Neuronal stem cell (in vitro differentiated cells): ENCODE data around the gene C5orf63.
"Not testable (repeated sequence)": the region's sequence is repeated elsewhere in the genome, so short reads cannot be mapped to it uniquely, and the experiment has no call there.

Source experiments
- DNase-seq: peaks from one replicate; pipeline ENCODE4 v3.0.0-alpha.2; 2013; ENCODE audit warnings: low spot score
- H2AFZ ChIP-seq: one replicate; pipeline ENCODE4 v1.6.1; 2013; ENCODE audit warnings: mild to moderate bottlenecking, low read length, inconsistent platforms
- H2AK5ac ChIP-seq: 2 replicates; pipeline ENCODE4 v1.6.1; 2013; ENCODE audit warnings: low read depth, mild to moderate bottlenecking, inconsistent platforms, low read length, moderate library complexity, mixed read lengths
- H2BK120ac ChIP-seq: 2 replicates; pipeline ENCODE4 v1.6.1; 2013; ENCODE audit warnings: low read depth, mild to moderate bottlenecking, inconsistent platforms, low read length, moderate library complexity, mixed read lengths
- H2BK12ac ChIP-seq: one replicate; pipeline ENCODE4 v1.6.1; 2013; ENCODE audit warnings: low read length, inconsistent platforms
- H2BK15ac ChIP-seq: 2 replicates; pipeline ENCODE4 v1.6.1; 2013; ENCODE audit warnings: mild to moderate bottlenecking, low read length, inconsistent platforms, mixed read lengths
- H2BK5ac ChIP-seq: one replicate; pipeline ENCODE4 v1.6.1; 2013; ENCODE audit warnings: inconsistent platforms, mild to moderate bottlenecking, low read length, moderate library complexity
- H3K14ac ChIP-seq: one replicate; pipeline ENCODE4 v1.6.1; 2013; ENCODE audit warnings: low read length, inconsistent platforms
- H3K18ac ChIP-seq: 2 replicates; pipeline ENCODE4 v1.6.1; 2013; ENCODE audit warnings: low read length, inconsistent platforms
- H3K23ac ChIP-seq: 2 replicates; pipeline ENCODE4 v1.6.1; 2013; ENCODE audit warnings: low read depth, mild to moderate bottlenecking, mixed read lengths, low read length, inconsistent platforms; ENCODE audit not compliant: poor library complexity
- H3K27ac ChIP-seq: replicated peaks from 3 replicates; pipeline ENCODE4 v1.5.1; 2013; ENCODE audit warnings: low read length, inconsistent platforms
- H3K27me3 ChIP-seq, 3 experiments: 2 replicates each; pipeline ENCODE4 v1.6.1; 2013; ENCODE audit warnings: low read length in 3 of 3, mild to moderate bottlenecking in 2 of 3, inconsistent platforms in 1 of 3, low read depth in 1 of 3, mixed read lengths in 1 of 3, moderate library complexity in 1 of 3; ENCODE audit not compliant: control insufficient read depth in 3 of 3, insufficient read depth in 3 of 3
- H3K36me3 ChIP-seq, 2 donors: replicated peaks in 1 of 2; 2 replicates each; pipeline ENCODE4 v1.6.1; 2013; ENCODE audit warnings: low read length in 2 of 2; ENCODE audit not compliant: control insufficient read depth in 2 of 2, insufficient read depth in 2 of 2
- H3K4ac ChIP-seq: 2 replicates; pipeline ENCODE4 v1.6.1; 2013; ENCODE audit warnings: inconsistent platforms, mild to moderate bottlenecking, low read length, moderate library complexity
- H3K4me1 ChIP-seq, 2 donors: 1 replicate in 1 of 2; 2 replicates in 1 of 2; pipeline ENCODE4 v1.6.1; 2013; ENCODE audit warnings: low read length in 2 of 2, low read depth in 1 of 2; ENCODE audit not compliant: control insufficient read depth in 2 of 2, insufficient read depth in 1 of 2
- H3K4me2 ChIP-seq: one replicate; pipeline ENCODE4 v1.6.1; 2013; ENCODE audit warnings: mild to moderate bottlenecking, low read length, inconsistent platforms; ENCODE audit not compliant: insufficient read depth, poor library complexity, severe bottlenecking
- H3K4me3 ChIP-seq, 2 donors: 2 replicates each; pipeline ENCODE4 v1.5.1; 2013; ENCODE audit warnings: low read length in 2 of 2, mild to moderate bottlenecking in 2 of 2, inconsistent platforms in 1 of 2, moderate library complexity in 1 of 2
- H3K79me1 ChIP-seq: one replicate; pipeline ENCODE4 v1.6.1; 2013; ENCODE audit warnings: low read depth, mild to moderate bottlenecking, inconsistent platforms, low read length, moderate library complexity
- H3K9ac ChIP-seq: one replicate; pipeline ENCODE4 v1.6.1; 2013; ENCODE audit warnings: mild to moderate bottlenecking, low read depth, low read length, inconsistent platforms; ENCODE audit not compliant: poor library complexity
- H3K9me3 ChIP-seq, 2 donors: replicated peaks in 1 of 2; 2 replicates each; pipeline versions ENCODE3 to v1.6.1; 2013; ENCODE audit warnings: low read length in 2 of 2, mild to moderate bottlenecking in 2 of 2, inconsistent platforms in 1 of 2, low read depth in 1 of 2, mixed read lengths in 1 of 2, moderate library complexity in 1 of 2; ENCODE audit not compliant: control insufficient read depth in 2 of 2, insufficient read depth in 1 of 2
- H4K8ac ChIP-seq: one replicate; pipeline ENCODE4 v1.6.1; 2013; ENCODE audit warnings: low read depth, mild to moderate bottlenecking, inconsistent platforms, low read length, moderate library complexity
- H4K91ac ChIP-seq: one replicate; pipeline ENCODE4 v1.6.1; 2013; ENCODE audit warnings: low read length, low read depth, mild to moderate bottlenecking, inconsistent platforms; ENCODE audit not compliant: poor library complexity
- WGBS, 2 donors: extraction: QIAGEN DNeasy Blood & Tissue Kit; methylation state at CpG; one replicate each; pipeline ENCODE4 v1.1.7; 2013; ENCODE audit warnings: missing lambda C conversion rate in 2 of 2, mixed read lengths in 1 of 2; ENCODE audit not compliant: insufficient read length in 2 of 2, insufficient replicate concordance in 1 of 2; ENCODE audit errors: extremely low coverage in 2 of 2; 5-methylcytosine and 5-hydroxymethylcytosine counted together

C5orf63 gene

GRCh38 chr5:127025467-127025866 lies 47.8 kb downstream of the C5orf63 start:
- H2BK15ac ChIP-seq, result no peak overlapping the region
- peaks cover 0 to 32% of the 10 kb centered on the region in 2 donors for H3K4me1 ChIP-seq
- DNase-seq, result no peak
- no peak overlapping the region for H4K8ac ChIP-seq
- H3K4ac ChIP-seq, result no peak overlapping the region
- no peak overlapping the region for H2AK5ac ChIP-seq
- H2AFZ ChIP-seq, result no peak overlapping the region
- H3K18ac ChIP-seq, result no peak overlapping the region
- no peak overlapping the region for H2BK5ac ChIP-seq
- H3K27ac ChIP-seq, result no peak overlapping the region
- WGBS, 2 donors, result no CpG with 5 or more reads among the region's 1 CpG
- no peak overlapping the region for H3K23ac ChIP-seq
- no peak overlapping the region for H3K14ac ChIP-seq
- no peak overlapping the region for H3K9ac ChIP-seq
- no peak overlapping the region for H3K4me2 ChIP-seq
- H2BK12ac ChIP-seq, result no peak overlapping the region
- no peaks in the 10 kb centered on the region for H3K36me3 ChIP-seq
- H3K9me3 ChIP-seq, result no peaks in the 10 kb centered on the region
- H3K79me1 ChIP-seq, result no peaks in the 10 kb centered on the region
- H3K4me3 ChIP-seq, result no peak overlapping the region
- no peak overlapping the region for H4K91ac ChIP-seq
- H2BK120ac ChIP-seq, result no peak overlapping the region
- peaks cover 0 to 4% (median 0%) of the 10 kb centered on the region in 3 experiments for H3K27me3 ChIP-seq

GRCh38 chr5:127024821-127025220 lies 48.5 kb downstream of the C5orf63 start:
- H3K4ac ChIP-seq, result no peak overlapping the region
- no peak overlapping the region for H4K91ac ChIP-seq
- no peak overlapping the region for H3K14ac ChIP-seq
- H2BK12ac ChIP-seq, result no peak overlapping the region
- DNase-seq, result no peak
- no peak overlapping the region for H3K18ac ChIP-seq
- no peak overlapping the region for H2AK5ac ChIP-seq
- H2BK15ac ChIP-seq, result no peak overlapping the region
- peaks cover 0 to 4% (median 0%) of the 10 kb centered on the region in 3 experiments for H3K27me3 ChIP-seq
- no peak overlapping the region for H3K4me3 ChIP-seq
- peaks cover 0 to 32% of the 10 kb centered on the region in 2 donors for H3K4me1 ChIP-seq
- H3K9ac ChIP-seq, result no peak overlapping the region
- no peak overlapping the region for H2BK5ac ChIP-seq
- no peak overlapping the region for H2AFZ ChIP-seq
- H3K79me1 ChIP-seq, result no peaks in the 10 kb centered on the region
- no peak overlapping the region for H3K4me2 ChIP-seq
- H3K9me3 ChIP-seq, result no peaks in the 10 kb centered on the region
- WGBS, 2 donors, result no CpG with 5 or more reads among the region's 4 CpGs
- no peak overlapping the region for H3K27ac ChIP-seq
- H4K8ac ChIP-seq, result no peak overlapping the region
- H2BK120ac ChIP-seq, result no peak overlapping the region
- no peaks in the 10 kb centered on the region for H3K36me3 ChIP-seq
- no peak overlapping the region for H3K23ac ChIP-seq

- H4K8ac ChIP-seq, H4K91ac ChIP-seq, H2AK5ac ChIP-seq, H3K4ac ChIP-seq, H2BK15ac ChIP-seq, H3K14ac ChIP-seq, H2AFZ ChIP-seq, H2BK12ac ChIP-seq, H2BK5ac ChIP-seq, DNase-seq, H3K36me3 ChIP-seq, H3K27me3 ChIP-seq, H2BK120ac ChIP-seq, H3K18ac ChIP-seq, H3K27ac ChIP-seq, H3K23ac ChIP-seq, H3K4me2 ChIP-seq, H3K9me3 ChIP-seq, H3K79me1 ChIP-seq, H3K9ac ChIP-seq, H3K4me3 ChIP-seq: not testable (repeated sequence)
- peaks cover 0 to 24% of the 10 kb centered on the region in 2 donors for H3K4me1 ChIP-seq
- no CpG with 5 or more reads among the region's 7 CpGs for WGBS, 2 donors
These were observed 49.6 kb downstream of the C5orf63 start for GRCh38 chr5:127023552-127024191.

GRCh38 chr5:127022846-127023245 lies 50.5 kb downstream of the C5orf63 start:
- Histone ChIP-seq H3K18ac (no peak overlapping the region), H2BK120ac (no peak overlapping the region), H3K27ac (no peak overlapping the region), H2BK15ac (no peak overlapping the region), H3K9ac (no peak overlapping the region), H3K79me1 (no peaks in the 10 kb centered on the region), H2BK5ac (no peak overlapping the region), H3K4me3 (no peak overlapping the region), H2BK12ac (no peak overlapping the region), H3K23ac (no peak overlapping the region), H2AK5ac (no peak overlapping the region), H3K4me2 (no peak overlapping the region), H2AFZ (no peak overlapping the region), H3K14ac (no peak overlapping the region), H3K9me3 (no peaks in the 10 kb centered on the region), H3K4me1 (peaks cover 0 to 23% of the 10 kb centered on the region in 2 donors), H3K4ac (no peak overlapping the region), H3K36me3 (no peaks in the 10 kb centered on the region), H4K8ac (no peak overlapping the region), H3K27me3 (no peaks in the 10 kb centered on the region), H4K91ac (no peak overlapping the region)
- no peak for DNase-seq
- no CpG with 5 or more reads among the region's 3 CpGs for WGBS, 2 donors
